ENCODE data around the gene ARHGAP15. TPM values are rescaled to one million over a fixed set of nuclear protein-coding genes. Genes with fewer than 3 reads are reported as not detected.

Gene ARHGAP15
- total and polyA plus RNA-seq, 4 donors: 3.8 to 17.9 (median 13.2) TPM

- TF ChIP-seq REST (IDR thresholded peaks at IDR 0.05) (no peak), EGR1 (IDR thresholded peaks at IDR 0.05; ENCODE audit: low read depth in 2 of 2) (no peak), RXRA (IDR thresholded peaks at IDR 0.05) (no peak), HNF4G (IDR thresholded peaks at IDR 0.05) (no peak), ATF3 (IDR thresholded peaks at IDR 0.05) (no peak), JUND (IDR thresholded peaks at IDR 0.05) (no peak)
These were observed 88.4 kb downstream of the ARHGAP15 start (continued) for GRCh38 chr2:143217512-143218115.

GRCh38 chr2:143218621-143219020, 89.4 kb downstream of the ARHGAP15 start:
- H3K27me3 ChIP-seq (ENCODE audit: control insufficient read depth in 4 of 4, insufficient read depth in 4 of 4, low read length in 3 of 4): no peaks in the 10 kb centered on the region
- WGBS: 91% methylated on average over 6 of the region's 6 CpGs
- no peak overlapping the region for H3K27ac ChIP-seq (ENCODE audit: low read depth in 1 of 2, low read length in 2 of 2)
- DNase-seq (ENCODE audit: low spot score): no peak
- H3K4me3 ChIP-seq (ENCODE audit: low read depth in 1 of 3, low read length in 3 of 3): no peak overlapping the region
- no peak overlapping the region for H3K9ac ChIP-seq (ENCODE audit: low read depth in 1 of 2, low read length in 2 of 2)
- no peak for TF ChIP-seq SP1 (IDR thresholded peaks at IDR 0.05)
- TF ChIP-seq JUND (IDR thresholded peaks at IDR 0.05): no peak
- TF ChIP-seq RXRA (IDR thresholded peaks at IDR 0.05): no peak
- TF ChIP-seq ZBTB33 (IDR thresholded peaks at IDR 0.05): no peak
- TF ChIP-seq ATF3 (IDR thresholded peaks at IDR 0.05): no peak
- no peak for TF ChIP-seq EGR1 (IDR thresholded peaks at IDR 0.05; ENCODE audit: low read depth in 2 of 2)
- TF ChIP-seq HNF4G (IDR thresholded peaks at IDR 0.05): no peak
- no peak for TF ChIP-seq RAD21 (IDR thresholded peaks at IDR 0.05)
- no peak for TF ChIP-seq CTCF (IDR thresholded peaks at IDR 0.05; ENCODE audit: low read depth, low read length, missing input control)
- TF ChIP-seq HNF4A (conservative IDR thresholded peaks at IDR 0.05): no peak
- no peak for TF ChIP-seq YY1 (IDR thresholded peaks at IDR 0.05)
- no peak for TF ChIP-seq NR2F2 (IDR thresholded peaks at IDR 0.05)
- no peak for TF ChIP-seq FOXA1 (IDR thresholded peaks at IDR 0.05)
- no peaks in the 10 kb centered on the region for H3K4me1 ChIP-seq (ENCODE audit: control insufficient read depth in 4 of 4, insufficient read depth in 4 of 4, low read length in 3 of 4)
- no peaks in the 10 kb centered on the region for H3K36me3 ChIP-seq (ENCODE audit: control insufficient read depth in 4 of 4, insufficient read depth in 3 of 4, low read depth in 1 of 4, low read length in 3 of 4)
- H3K9me3 ChIP-seq (ENCODE audit: control insufficient read depth in 4 of 4, low read length in 3 of 4): no peaks in the 10 kb centered on the region

Measured in liver (tissue), 9 donors.